ENCODE results near the gene STAT3. TPM values are rescaled to one million over a fixed set of nuclear protein-coding genes. Genes with fewer than 3 reads are reported as not detected.

STAT3 gene
- total and polyA plus RNA-seq, 2 experiments from 2014 or later: 84.1 to 112 TPM

DNA sequence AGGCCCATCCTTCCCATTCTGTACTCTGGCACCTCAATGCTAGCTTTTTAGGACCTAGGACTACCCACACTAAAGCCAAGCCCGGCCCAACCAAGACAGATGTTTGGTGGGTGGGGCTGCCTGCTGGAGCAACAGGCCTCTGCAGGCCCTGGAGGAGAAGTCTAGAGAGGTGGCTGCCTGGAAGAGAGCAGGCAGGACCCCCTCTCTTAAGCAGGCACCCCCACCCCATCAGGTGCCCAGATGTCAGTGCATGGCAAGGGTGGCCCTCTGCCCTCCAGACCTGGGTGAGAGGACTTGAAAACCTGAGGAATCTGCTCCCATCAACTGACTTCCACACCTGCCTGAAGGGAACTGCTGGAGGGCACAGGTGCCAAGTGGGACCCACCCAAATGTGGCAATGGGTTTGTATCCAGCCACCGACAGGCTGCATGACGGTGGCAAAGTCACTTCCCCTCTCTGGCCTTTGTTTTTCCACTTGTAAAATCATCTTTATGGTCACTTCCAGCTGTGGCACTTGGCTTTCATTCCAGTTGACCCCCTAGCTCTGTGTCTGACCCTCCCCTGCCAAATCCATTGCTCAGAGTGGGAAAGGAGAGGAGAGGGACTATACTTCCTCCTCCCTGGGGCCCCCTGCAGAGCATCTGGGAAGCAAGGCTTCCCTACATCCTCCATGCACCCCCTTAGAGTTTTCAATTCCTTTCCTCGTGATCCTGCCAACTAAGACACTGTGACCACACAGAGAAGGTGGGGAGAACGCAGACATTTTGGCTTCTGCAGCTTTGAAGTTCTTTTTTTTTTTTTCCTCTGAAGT is 101.6 kb downstream of the STAT3 start:
- no peak for TF ChIP-seq EZH2phosphoT487 (IDR thresholded peaks at IDR 0.05; ENCODE audit: insufficient read depth, low read depth)
- TF ChIP-seq EZH2 (IDR thresholded peaks at IDR 0.05; ENCODE audit: insufficient read depth, poor library complexity, severe bottlenecking): no peak
- Histone ChIP-seq H3K9me3 (ENCODE audit: low read depth) (no peaks in the 10 kb centered on the region), H3K79me2 (ENCODE audit: insufficient read depth) (no peaks in the 10 kb centered on the region), H3K36me3 (ENCODE audit: low read depth) (no peaks in the 10 kb centered on the region), H3K27me3 (replicated peaks; ENCODE audit: insufficient read depth) (no peaks in the 10 kb centered on the region), H3K9ac (peak overlapping the region; percentile 73), H2AFZ (peak overlapping the region; percentile 81), H3K27ac (0 out of 2 replicates have a peak overlapping the region, but pooled peaks have one; percentile 44), H3F3A (ENCODE audit: insufficient read depth) (no peaks in the 10 kb centered on the region), H3K9me2 (ENCODE audit: insufficient read depth) (no peaks in the 10 kb centered on the region), H3K4me2 (ENCODE audit: unreplicated experiment) (peak overlapping the region; percentile 87), H3K4me3 (peak overlapping the region; percentile 76), H4K20me1 (ENCODE audit: insufficient read depth) (no peaks in the 10 kb centered on the region), H3K4me1 (ENCODE audit: insufficient read depth) (peaks cover 11% of the 10 kb centered on the region)
- peak; percentile 30 for DNase-seq
- in situ Hi-C loops (cut with MboI): no loop called here
- 37 to 40% methylated on average over 5 of the region's 5 CpGs for WGBS, 2 experiments (ENCODE audit: low coverage in 1 of 2, low lambda C conversion rate in 2 of 2, missing lambda C conversion rate in 2 of 2)

DNA sequence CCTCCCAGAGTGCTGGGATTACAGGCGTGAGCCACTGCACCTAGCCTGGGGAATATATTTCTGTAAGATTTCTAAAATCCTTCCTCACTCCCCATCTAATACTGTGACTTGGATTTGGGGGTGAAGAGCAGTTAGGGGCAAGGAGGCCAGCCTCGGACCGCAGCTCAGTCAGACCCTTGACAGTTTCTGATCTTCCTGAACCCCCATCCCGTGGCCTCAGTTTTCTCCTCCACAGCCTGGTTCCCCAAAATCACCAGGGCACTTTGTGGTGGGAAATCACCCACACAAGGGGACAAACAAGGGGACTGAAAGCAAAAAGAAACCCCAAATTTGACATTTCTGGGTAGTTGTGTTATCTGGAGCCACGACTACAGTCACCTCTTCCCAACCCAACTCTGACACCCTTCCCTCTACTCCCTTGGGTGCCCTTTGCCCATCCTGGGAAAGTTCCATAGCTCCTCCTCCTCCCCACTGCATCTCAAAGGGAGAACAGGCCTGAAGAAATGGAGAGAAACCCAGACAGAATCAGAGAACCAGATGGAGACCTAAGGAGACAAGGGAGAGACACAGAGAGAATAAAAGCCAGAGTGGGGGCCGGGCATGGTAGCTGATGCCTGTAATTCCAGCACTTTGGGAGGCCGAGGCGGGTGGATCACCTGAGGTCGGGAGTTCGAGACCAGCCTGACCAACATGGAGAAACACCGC is 102.7 kb downstream of the STAT3 start:
- WGBS, 2 experiments (ENCODE audit: low coverage in 1 of 2, low lambda C conversion rate in 2 of 2, missing lambda C conversion rate in 2 of 2): 85 to 87% methylated on average over 11 of the region's 11 CpGs
- no peaks in the 10 kb centered on the region for H3K9me3 ChIP-seq (ENCODE audit: low read depth)

DNA sequence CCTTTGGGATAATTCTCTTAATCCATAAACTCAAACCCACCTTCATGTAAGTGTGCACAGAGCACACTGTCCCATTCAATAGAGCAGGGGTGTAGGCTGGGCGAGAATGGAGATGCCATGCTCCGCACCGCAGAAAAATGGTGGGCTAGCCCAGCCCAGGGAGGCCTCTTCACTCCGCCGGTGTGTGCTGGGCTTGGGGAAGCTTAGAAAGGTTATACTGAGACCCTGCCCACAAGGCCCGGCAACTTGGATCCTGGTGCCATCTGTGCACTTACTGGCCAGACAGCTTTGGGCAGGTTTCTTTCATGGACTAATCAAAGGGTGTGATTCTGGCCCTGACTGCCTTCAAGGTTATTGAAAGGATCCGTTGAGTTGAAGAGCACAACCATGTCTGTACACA is 103.7 kb downstream of the STAT3 start:
- H4K20me1 ChIP-seq (ENCODE audit: insufficient read depth): no peaks in the 10 kb centered on the region
- H3K4me2 ChIP-seq (ENCODE audit: unreplicated experiment): no peak overlapping the region
- no peak overlapping the region for H3K4me3 ChIP-seq
- peaks cover 11% of the 10 kb centered on the region for H3K4me1 ChIP-seq (ENCODE audit: insufficient read depth)
- H3F3A ChIP-seq (ENCODE audit: insufficient read depth): no peaks in the 10 kb centered on the region
- no peaks in the 10 kb centered on the region for H3K79me2 ChIP-seq (ENCODE audit: insufficient read depth)
- TF ChIP-seq EZH2 (IDR thresholded peaks at IDR 0.05; ENCODE audit: insufficient read depth, poor library complexity, severe bottlenecking) (no peak), EZH2phosphoT487 (IDR thresholded peaks at IDR 0.05; ENCODE audit: insufficient read depth, low read depth) (no peak)
- no peak overlapping the region for H3K9ac ChIP-seq
- 81 to 88% methylated on average over 7 of the region's 7 CpGs for WGBS, 2 experiments (ENCODE audit: low coverage in 1 of 2, low lambda C conversion rate in 2 of 2, missing lambda C conversion rate in 2 of 2)
- no peak for DNase-seq
- no peaks in the 10 kb centered on the region for H3K9me3 ChIP-seq (ENCODE audit: low read depth)
- in situ Hi-C loops (cut with MboI): no loop called here
- H3K27ac ChIP-seq: no peak overlapping the region
- H3K9me2 ChIP-seq (ENCODE audit: insufficient read depth): no peaks in the 10 kb centered on the region
- no peaks in the 10 kb centered on the region for H3K36me3 ChIP-seq (ENCODE audit: low read depth)
- no peak overlapping the region for H2AFZ ChIP-seq
- H3K27me3 ChIP-seq (replicated peaks; ENCODE audit: insufficient read depth): no peaks in the 10 kb centered on the region

More for the DNA sequence above, 102.7 kb downstream of the STAT3 start:
- no peak for TF ChIP-seq EZH2phosphoT487 (IDR thresholded peaks at IDR 0.05; ENCODE audit: insufficient read depth, low read depth)
- no peak for TF ChIP-seq EZH2 (IDR thresholded peaks at IDR 0.05; ENCODE audit: insufficient read depth, poor library complexity, severe bottlenecking)
- no peak overlapping the region for H3K4me2 ChIP-seq (ENCODE audit: unreplicated experiment)
- no peak overlapping the region for H2AFZ ChIP-seq
- H3K79me2 ChIP-seq (ENCODE audit: insufficient read depth): no peaks in the 10 kb centered on the region
- H3K4me1 ChIP-seq (ENCODE audit: insufficient read depth): peaks cover 11% of the 10 kb centered on the region
- H3K27ac ChIP-seq: no peak overlapping the region
- H3F3A ChIP-seq (ENCODE audit: insufficient read depth): no peaks in the 10 kb centered on the region
- H3K36me3 ChIP-seq (ENCODE audit: low read depth): no peaks in the 10 kb centered on the region
- no peak overlapping the region for H3K9ac ChIP-seq
- no peak for DNase-seq
- H3K9me2 ChIP-seq (ENCODE audit: insufficient read depth): no peaks in the 10 kb centered on the region
- in situ Hi-C loops (cut with MboI): no loop called here
- no peaks in the 10 kb centered on the region for H4K20me1 ChIP-seq (ENCODE audit: insufficient read depth)
- no peak overlapping the region for H3K4me3 ChIP-seq
- H3K27me3 ChIP-seq (replicated peaks; ENCODE audit: insufficient read depth): no peaks in the 10 kb centered on the region

DNA sequence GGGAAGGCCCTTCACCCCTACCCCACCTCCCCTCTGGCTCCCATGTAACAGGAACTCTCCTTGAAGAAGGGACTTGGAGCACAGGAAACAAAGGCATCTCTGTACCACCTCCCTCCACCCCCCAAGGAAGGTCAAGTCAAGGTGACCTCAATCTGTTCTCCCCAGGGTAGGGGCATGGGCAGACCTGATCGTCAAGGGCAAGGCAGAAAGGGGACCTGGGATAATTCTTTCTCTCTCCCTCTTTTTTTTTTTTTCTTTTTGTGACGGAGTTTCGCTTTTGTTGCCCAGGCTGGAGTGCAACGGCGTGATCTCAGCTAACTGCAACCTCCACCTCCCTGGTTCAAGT is 104.2 kb downstream of the STAT3 start:
- no peak overlapping the region for H3K27ac ChIP-seq
- no peak overlapping the region for H2AFZ ChIP-seq
- no peaks in the 10 kb centered on the region for H3K9me2 ChIP-seq (ENCODE audit: insufficient read depth)
- H3K4me1 ChIP-seq (ENCODE audit: insufficient read depth): peaks cover 11% of the 10 kb centered on the region
- H3K9me3 ChIP-seq (ENCODE audit: low read depth): no peaks in the 10 kb centered on the region
- no peaks in the 10 kb centered on the region for H3F3A ChIP-seq (ENCODE audit: insufficient read depth)
- TF ChIP-seq EZH2phosphoT487 (IDR thresholded peaks at IDR 0.05; ENCODE audit: insufficient read depth, low read depth) (no peak), EZH2 (IDR thresholded peaks at IDR 0.05; ENCODE audit: insufficient read depth, poor library complexity, severe bottlenecking) (no peak)
- H4K20me1 ChIP-seq (ENCODE audit: insufficient read depth): no peaks in the 10 kb centered on the region
- H3K4me3 ChIP-seq: no peak overlapping the region
- no peaks in the 10 kb centered on the region for H3K79me2 ChIP-seq (ENCODE audit: insufficient read depth)
- H3K4me2 ChIP-seq (ENCODE audit: unreplicated experiment): no peak overlapping the region
- H3K36me3 ChIP-seq (ENCODE audit: low read depth): no peaks in the 10 kb centered on the region
- 86% methylated on average over 5 of the region's 5 CpGs for WGBS, 2 experiments (ENCODE audit: low coverage in 1 of 2, low lambda C conversion rate in 2 of 2, missing lambda C conversion rate in 2 of 2)
- in situ Hi-C loops (cut with MboI): no loop called here
- no peak overlapping the region for H3K9ac ChIP-seq
- H3K27me3 ChIP-seq (replicated peaks; ENCODE audit: insufficient read depth): no peaks in the 10 kb centered on the region
- DNase-seq: no peak
